Measurements from ENCODE around the gene UBXN10.
"Not testable (repeated sequence)": the region's sequence is repeated elsewhere in the genome, so short reads cannot be mapped to it uniquely, and the experiment has no call there.

The UBXN10 gene

DNA sequence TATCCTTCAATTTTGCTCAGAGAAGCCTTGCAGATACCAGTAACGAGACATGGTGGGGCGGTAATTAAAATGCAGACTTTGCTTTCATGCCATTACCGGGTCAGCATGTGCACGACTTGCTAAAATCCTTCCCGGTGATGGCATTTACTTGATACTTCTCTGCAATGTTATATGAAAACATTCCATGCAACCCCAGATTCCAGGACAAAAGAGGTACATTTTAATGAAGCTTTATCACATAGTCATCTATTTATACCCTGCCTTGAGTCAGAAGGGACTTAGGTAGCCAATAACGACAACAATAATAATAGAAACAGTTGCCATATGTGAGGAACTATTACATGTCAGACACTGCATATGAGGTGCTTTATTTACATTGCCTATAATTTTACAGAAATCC is 29.8 kb downstream of the UBXN10 start:
- no peak overlapping the region for H3K4me3 ChIP-seq (ENCODE audit: low read depth, low read length)
- H3K4me1 ChIP-seq (ENCODE audit: control insufficient read depth, insufficient read depth, low read length) = no peaks in the 10 kb centered on the region
- H3K27me3 ChIP-seq (ENCODE audit: control insufficient read depth, insufficient read depth, low read length) = peaks cover 2% of the 10 kb centered on the region

DNA sequence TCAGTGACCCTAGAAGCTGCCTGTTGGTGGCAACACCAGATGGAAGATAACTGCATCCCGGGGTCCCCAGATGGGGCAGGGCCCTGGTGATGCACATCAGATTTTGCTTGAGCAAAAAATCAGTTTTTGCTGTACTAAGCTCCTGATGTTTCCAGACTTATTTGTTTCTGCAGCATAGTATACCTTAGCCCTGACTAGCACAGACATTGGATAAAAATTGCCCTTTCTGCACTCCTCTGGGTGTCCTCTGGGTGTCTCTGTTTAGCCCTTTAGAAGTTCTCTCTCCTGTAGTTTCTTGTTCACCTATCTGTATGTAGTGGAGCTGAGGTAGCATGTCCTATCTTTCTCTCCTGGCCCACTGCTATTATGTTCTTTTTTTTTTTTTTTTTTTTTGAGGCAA is 30.7 kb downstream of the UBXN10 start:
- Histone ChIP-seq H3K4me3 (ENCODE audit: low read depth, low read length) (no peak overlapping the region), H3K9ac (ENCODE audit: low read depth, low read length) (no peak overlapping the region), H3K27me3 (ENCODE audit: control insufficient read depth, insufficient read depth, low read length) (peaks cover 2% of the 10 kb centered on the region), H3K9me3 (ENCODE audit: control insufficient read depth, insufficient read depth, low read length) (peaks cover 5% of the 10 kb centered on the region), H3K4me1 (ENCODE audit: control insufficient read depth, insufficient read depth, low read length) (no peaks in the 10 kb centered on the region), H3K36me3 (ENCODE audit: control insufficient read depth, insufficient read depth, low read length) (no peaks in the 10 kb centered on the region)

More for the DNA sequence above, 29.8 kb downstream of the UBXN10 start:
- Histone ChIP-seq H3K9ac (ENCODE audit: low read depth, low read length) (no peak overlapping the region), H3K36me3 (ENCODE audit: control insufficient read depth, insufficient read depth, low read length) (no peaks in the 10 kb centered on the region), H3K9me3 (ENCODE audit: control insufficient read depth, insufficient read depth, low read length) (peaks cover 5% of the 10 kb centered on the region)

DNA sequence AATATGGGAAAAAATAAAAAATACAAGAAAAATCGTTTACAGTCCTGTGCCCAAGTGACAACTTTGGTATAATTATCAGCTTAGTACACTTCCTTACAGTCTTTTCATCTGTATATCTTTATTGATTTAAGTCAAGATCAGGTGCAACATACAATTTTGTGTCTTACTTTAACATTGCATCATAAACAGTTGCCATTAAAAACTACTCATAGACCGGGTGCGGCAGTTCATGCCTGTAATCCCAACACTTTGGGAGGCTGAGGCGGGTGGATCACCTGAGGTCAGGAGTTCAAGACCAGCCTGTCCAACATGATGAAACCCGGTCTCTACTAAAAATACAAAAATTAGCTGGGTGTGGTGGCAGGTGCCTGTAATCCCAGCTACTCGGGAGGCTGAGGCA is 33.2 kb downstream of the UBXN10 start:
- peaks cover 16% of the 10 kb centered on the region for H3K27me3 ChIP-seq (ENCODE audit: control insufficient read depth, insufficient read depth, low read length)
- H3K9me3 ChIP-seq (ENCODE audit: control insufficient read depth, insufficient read depth, low read length); H3K4me1 ChIP-seq (ENCODE audit: control insufficient read depth, insufficient read depth, low read length); H3K9ac ChIP-seq (ENCODE audit: low read depth, low read length); H3K36me3 ChIP-seq (ENCODE audit: control insufficient read depth, insufficient read depth, low read length); H3K4me3 ChIP-seq (ENCODE audit: low read depth, low read length): not testable (repeated sequence)

DNA sequence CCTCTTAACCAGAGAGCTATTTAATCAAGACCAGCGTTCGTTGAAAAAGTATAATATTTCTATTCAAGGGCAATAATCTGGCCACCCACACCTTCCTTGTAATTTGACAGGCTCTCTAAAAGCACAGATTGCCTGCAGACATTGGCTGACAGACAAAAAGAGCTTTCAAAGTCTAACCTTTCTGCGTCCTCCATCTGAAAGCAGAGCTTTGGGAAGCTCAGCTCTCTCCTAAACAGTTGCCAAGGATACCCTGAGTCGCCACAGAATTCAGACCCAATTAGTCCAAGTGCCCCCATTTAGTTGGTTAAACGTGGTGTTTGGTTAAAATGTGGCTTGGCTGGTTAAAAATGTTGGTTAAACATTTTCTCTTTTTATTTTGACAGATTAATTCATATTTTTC is 34.1 kb downstream of the UBXN10 start:
- Histone ChIP-seq H3K9ac (ENCODE audit: low read depth, low read length) (no peak overlapping the region), H3K4me1 (ENCODE audit: control insufficient read depth, insufficient read depth, low read length) (peaks cover 4% of the 10 kb centered on the region), H3K36me3 (ENCODE audit: control insufficient read depth, insufficient read depth, low read length) (no peaks in the 10 kb centered on the region), H3K9me3 (ENCODE audit: control insufficient read depth, insufficient read depth, low read length) (peaks cover 5% of the 10 kb centered on the region), H3K27me3 (ENCODE audit: control insufficient read depth, insufficient read depth, low read length) (peaks cover 25% of the 10 kb centered on the region), H3K4me3 (ENCODE audit: low read depth, low read length) (no peak overlapping the region)

DNA sequence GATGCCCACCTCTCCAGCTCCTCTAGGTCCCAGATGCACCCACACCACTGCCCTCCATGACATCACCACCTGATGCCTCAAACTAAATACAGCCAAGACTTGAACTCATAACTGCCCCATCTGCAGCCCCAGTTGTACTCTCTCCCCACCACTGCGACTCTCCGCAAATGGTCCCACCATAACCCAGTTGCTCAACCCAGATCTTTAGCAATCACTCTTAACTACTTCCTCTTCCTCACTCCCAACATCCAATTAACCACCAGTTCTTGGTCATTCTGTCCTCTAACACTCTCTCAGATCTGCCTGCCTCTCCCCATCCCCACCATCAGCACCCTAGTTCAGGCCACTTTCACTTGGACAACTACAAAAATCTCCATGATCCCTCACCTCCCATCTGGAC is 37.2 kb downstream of the UBXN10 start:
- no peaks in the 10 kb centered on the region for H3K9me3 ChIP-seq (ENCODE audit: control insufficient read depth, insufficient read depth, low read length)
- H3K9ac ChIP-seq (ENCODE audit: low read depth, low read length) = no peak overlapping the region
- H3K4me3 ChIP-seq (ENCODE audit: low read depth, low read length) = no peak overlapping the region
- peaks cover 32% of the 10 kb centered on the region for H3K27me3 ChIP-seq (ENCODE audit: control insufficient read depth, insufficient read depth, low read length)
- no peaks in the 10 kb centered on the region for H3K36me3 ChIP-seq (ENCODE audit: control insufficient read depth, insufficient read depth, low read length)
- H3K4me1 ChIP-seq (ENCODE audit: control insufficient read depth, insufficient read depth, low read length) = peaks cover 4% of the 10 kb centered on the region

DNA sequence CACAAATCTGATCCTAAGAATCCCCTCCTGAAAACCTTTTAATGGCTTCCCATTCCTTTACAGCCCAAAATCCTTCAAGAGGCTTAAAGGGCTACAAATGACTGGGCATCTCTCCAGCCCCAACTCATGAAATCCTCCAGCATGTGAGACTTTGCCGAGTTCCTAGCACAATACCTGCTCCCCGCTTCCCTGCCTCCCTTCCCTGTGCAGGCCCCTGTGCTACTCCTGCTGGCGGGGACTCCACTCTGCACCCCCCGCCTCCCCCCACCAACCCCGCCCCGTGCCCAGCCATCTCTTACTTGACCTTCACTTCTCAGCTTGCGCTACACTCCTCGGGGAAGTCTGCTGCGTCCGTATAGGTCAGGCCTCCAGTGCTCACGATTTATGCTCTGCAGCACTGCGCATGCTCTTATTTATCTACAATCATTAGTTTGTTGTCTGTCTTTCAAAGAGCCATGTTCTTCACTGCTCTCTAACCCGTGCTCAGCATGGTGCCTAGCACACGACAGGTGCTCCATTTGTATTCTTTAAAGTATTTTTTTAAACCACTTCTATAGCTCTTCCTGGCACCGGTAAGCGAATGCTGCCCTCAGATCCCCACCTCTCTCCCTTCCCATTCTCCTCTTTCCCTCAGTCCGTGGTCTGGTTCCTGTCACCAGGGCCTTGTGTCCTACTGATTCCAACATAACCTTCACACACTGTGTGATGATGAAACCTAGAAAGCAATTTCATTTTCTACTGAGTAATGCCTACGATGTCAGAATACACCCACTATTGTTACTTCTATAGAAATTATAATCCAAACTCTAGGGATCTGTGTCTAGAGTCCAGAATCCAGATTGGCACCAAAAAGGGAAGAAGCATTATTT is 37.9 kb downstream of the UBXN10 start:
- no peak overlapping the region for H3K9ac ChIP-seq (ENCODE audit: low read depth, low read length)
- H3K36me3 ChIP-seq (ENCODE audit: control insufficient read depth, insufficient read depth, low read length) = no peaks in the 10 kb centered on the region
- H3K9me3 ChIP-seq (ENCODE audit: control insufficient read depth, insufficient read depth, low read length) = no peaks in the 10 kb centered on the region
- peak overlapping the region; percentile 37 for H3K4me3 ChIP-seq (ENCODE audit: low read depth, low read length)
- peaks cover 32% of the 10 kb centered on the region for H3K27me3 ChIP-seq (ENCODE audit: control insufficient read depth, insufficient read depth, low read length)
- peaks cover 4% of the 10 kb centered on the region for H3K4me1 ChIP-seq (ENCODE audit: control insufficient read depth, insufficient read depth, low read length)

DNA sequence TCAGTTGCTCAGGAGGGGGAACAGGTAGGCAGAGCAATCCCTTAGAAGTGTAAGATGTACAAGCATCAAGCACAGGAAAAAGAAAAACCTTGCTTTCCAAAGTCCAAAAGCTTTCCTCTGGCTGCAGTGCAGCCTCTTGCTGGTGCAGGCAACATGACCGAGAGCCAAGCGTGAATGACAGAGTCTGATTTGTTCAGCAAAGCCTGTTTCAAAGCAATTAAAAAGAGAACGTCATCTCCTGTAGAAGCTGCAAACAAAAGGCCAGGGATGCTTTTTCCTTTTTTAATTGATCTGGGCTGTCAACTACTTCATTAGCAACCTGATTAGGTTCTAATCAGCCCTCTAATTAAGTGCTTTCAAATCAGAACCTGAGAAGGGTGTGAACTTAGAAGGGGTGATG is 38.6 kb downstream of the UBXN10 start:
- Histone ChIP-seq H3K4me3 (ENCODE audit: low read depth, low read length) (no peak overlapping the region), H3K27me3 (ENCODE audit: control insufficient read depth, insufficient read depth, low read length) (peaks cover 32% of the 10 kb centered on the region), H3K9me3 (ENCODE audit: control insufficient read depth, insufficient read depth, low read length) (no peaks in the 10 kb centered on the region), H3K9ac (ENCODE audit: low read depth, low read length) (no peak overlapping the region), H3K4me1 (ENCODE audit: control insufficient read depth, insufficient read depth, low read length) (peaks cover 4% of the 10 kb centered on the region), H3K36me3 (ENCODE audit: control insufficient read depth, insufficient read depth, low read length) (no peaks in the 10 kb centered on the region)

DNA sequence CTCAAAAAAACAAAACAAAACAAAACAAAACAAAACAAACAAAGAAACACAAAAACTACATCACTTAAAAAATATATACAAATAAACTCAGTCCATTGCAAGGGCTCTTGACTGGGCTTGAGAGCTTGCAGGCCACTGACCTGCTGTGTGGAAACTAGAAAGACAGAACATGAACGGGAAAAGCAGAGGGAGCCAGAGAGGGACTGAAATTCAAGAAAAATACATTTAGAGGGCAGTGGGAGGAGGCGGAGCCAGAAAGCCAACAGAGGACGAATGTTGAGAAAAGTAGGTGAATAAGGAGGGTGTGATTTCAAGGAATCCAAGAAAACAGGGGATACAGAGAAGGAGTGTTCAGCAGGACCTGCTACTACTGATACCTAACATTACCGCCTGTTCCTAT is 41.8 kb downstream of the UBXN10 start:
- Histone ChIP-seq H3K4me1 (ENCODE audit: control insufficient read depth, insufficient read depth, low read length) (peaks cover 4% of the 10 kb centered on the region), H3K36me3 (ENCODE audit: control insufficient read depth, insufficient read depth, low read length) (no peaks in the 10 kb centered on the region), H3K9me3 (ENCODE audit: control insufficient read depth, insufficient read depth, low read length) (no peaks in the 10 kb centered on the region), H3K27me3 (ENCODE audit: control insufficient read depth, insufficient read depth, low read length) (peaks cover 29% of the 10 kb centered on the region), H3K9ac (ENCODE audit: low read depth, low read length) (no peak overlapping the region), H3K4me3 (ENCODE audit: low read depth, low read length) (no peak overlapping the region)

DNA sequence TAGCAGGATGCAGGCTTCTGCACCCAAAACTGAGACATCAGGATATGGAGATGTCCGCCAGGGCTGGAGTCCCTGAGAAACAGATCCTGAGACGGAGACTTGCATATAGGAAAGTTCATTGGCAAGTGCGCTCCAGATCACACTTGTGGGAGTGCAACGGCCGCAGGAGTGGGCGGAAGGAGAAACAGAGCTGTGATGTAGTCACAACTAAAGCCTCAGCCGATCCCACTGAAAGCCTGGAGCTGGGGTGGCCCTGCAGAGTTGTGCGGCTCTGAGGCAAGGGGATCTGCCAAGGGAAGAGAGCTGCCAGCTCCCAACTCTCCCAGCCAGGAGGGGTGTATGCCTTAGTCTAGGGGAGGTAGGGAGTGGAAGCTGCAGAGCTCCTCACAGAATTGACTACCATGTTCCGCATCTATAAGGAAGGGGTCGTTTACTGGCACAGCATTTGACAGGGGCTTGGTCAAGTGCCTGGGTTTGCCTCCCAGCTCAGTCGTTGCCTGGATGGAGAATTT is 42.5 kb downstream of the UBXN10 start:
- H3K36me3 ChIP-seq (ENCODE audit: control insufficient read depth, insufficient read depth, low read length) = no peaks in the 10 kb centered on the region
- peaks cover 23% of the 10 kb centered on the region for H3K27me3 ChIP-seq (ENCODE audit: control insufficient read depth, insufficient read depth, low read length)
- H3K4me1 ChIP-seq (ENCODE audit: control insufficient read depth, insufficient read depth, low read length) = peaks cover 4% of the 10 kb centered on the region
- no peaks in the 10 kb centered on the region for H3K9me3 ChIP-seq (ENCODE audit: control insufficient read depth, insufficient read depth, low read length)
- no peak overlapping the region for H3K9ac ChIP-seq (ENCODE audit: low read depth, low read length)
- no peak overlapping the region for H3K4me3 ChIP-seq (ENCODE audit: low read depth, low read length)

DNA sequence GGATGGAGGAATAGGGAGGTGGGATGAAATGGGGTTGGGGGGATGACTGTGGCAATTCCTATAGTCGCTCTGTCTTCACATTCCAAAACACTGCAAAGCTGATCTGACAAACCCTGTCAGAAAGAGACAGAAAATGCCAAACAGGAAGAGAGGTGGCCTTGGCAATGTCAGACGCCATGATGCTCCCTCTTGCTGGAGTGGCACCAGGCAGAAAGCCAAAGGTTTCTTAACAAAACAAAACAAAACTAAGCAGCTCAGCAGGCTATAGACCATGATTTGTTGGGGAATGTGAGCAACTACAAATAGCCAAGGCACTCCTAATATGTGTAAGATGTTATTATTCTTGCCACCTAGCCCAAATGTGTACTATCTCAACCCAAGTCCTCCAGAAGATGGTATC is 43.3 kb downstream of the UBXN10 start:
- H3K4me1 ChIP-seq (ENCODE audit: control insufficient read depth, insufficient read depth, low read length) = peaks cover under 1% of the 10 kb centered on the region
- H3K27me3 ChIP-seq (ENCODE audit: control insufficient read depth, insufficient read depth, low read length) = peaks cover 18% of the 10 kb centered on the region
- H3K9ac ChIP-seq (ENCODE audit: low read depth, low read length) = no peak overlapping the region
- no peaks in the 10 kb centered on the region for H3K9me3 ChIP-seq (ENCODE audit: control insufficient read depth, insufficient read depth, low read length)
- H3K36me3 ChIP-seq (ENCODE audit: control insufficient read depth, insufficient read depth, low read length) = no peaks in the 10 kb centered on the region
- H3K4me3 ChIP-seq (ENCODE audit: low read depth, low read length) = no peak overlapping the region

DNA sequence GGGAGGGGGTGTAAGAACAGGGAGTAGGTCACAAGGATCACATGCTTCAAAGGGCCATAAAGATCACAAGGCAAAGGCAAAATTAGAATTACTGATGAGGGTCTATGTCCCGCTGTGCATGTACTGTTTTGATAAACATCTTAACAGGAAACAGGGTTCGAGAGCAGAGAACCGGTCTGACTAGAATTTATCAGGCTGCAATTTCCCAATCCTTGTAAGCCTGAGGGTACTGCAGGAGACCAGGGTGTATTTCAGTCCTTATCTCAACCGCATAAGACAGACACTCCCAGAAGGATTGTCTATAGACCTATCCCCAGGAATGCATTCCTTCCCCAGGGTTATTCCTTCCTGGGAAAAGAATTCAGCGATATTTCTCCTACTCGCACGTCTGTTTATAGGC is 46.7 kb downstream of the UBXN10 start:
- not testable (repeated sequence) for H3K4me3 ChIP-seq (ENCODE audit: low read depth, low read length); H3K9ac ChIP-seq (ENCODE audit: low read depth, low read length); H3K4me1 ChIP-seq (ENCODE audit: control insufficient read depth, insufficient read depth, low read length); H3K27me3 ChIP-seq (ENCODE audit: control insufficient read depth, insufficient read depth, low read length); H3K9me3 ChIP-seq (ENCODE audit: control insufficient read depth, insufficient read depth, low read length); H3K36me3 ChIP-seq (ENCODE audit: control insufficient read depth, insufficient read depth, low read length)

DNA sequence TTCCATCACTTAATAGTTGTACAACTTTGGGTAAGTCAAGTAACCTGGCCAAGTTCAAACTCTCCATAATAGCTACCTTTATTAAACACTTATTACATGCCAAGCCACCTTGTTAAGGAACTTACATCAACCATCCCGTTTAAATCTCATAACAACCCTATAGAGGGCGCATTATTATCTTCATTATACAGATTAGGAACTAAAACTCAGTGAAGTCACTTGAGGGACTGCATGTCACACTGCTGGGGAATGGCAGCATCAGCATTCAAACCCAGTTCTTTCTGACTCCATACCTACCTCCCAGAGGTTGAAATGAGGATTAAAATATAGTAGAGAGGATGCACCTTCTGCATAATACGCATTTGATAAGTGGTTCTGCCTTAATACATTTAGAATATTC is 47.5 kb downstream of the UBXN10 start:
- no peak overlapping the region for H3K9ac ChIP-seq (ENCODE audit: low read depth, low read length)
- H3K9me3 ChIP-seq (ENCODE audit: control insufficient read depth, insufficient read depth, low read length) = no peaks in the 10 kb centered on the region
- H3K27me3 ChIP-seq (ENCODE audit: control insufficient read depth, insufficient read depth, low read length) = no peaks in the 10 kb centered on the region
- no peak overlapping the region for H3K4me3 ChIP-seq (ENCODE audit: low read depth, low read length)
- H3K36me3 ChIP-seq (ENCODE audit: control insufficient read depth, insufficient read depth, low read length) = no peaks in the 10 kb centered on the region
- no peaks in the 10 kb centered on the region for H3K4me1 ChIP-seq (ENCODE audit: control insufficient read depth, insufficient read depth, low read length)

Data from iPS-15b (cell line).